Lower leg skin (tissue), 4 donors: ENCODE results near the gene SCP2. TPM values are rescaled to one million over a fixed set of nuclear protein-coding genes. Genes with fewer than 3 reads are reported as not detected.

Experiments
- DNase-seq, 2 donors: peaks; one replicate each; pipeline ENCODE4 v3.0.0-alpha.2; 2019; ENCODE audit warnings: low spot score in 2 of 2
- H3K4me3 ChIP-seq: fragments of 200-600 bp; sonication (generic); 2 replicates; pipeline ENCODE4 v1.5.1; 2017; ENCODE audit warnings: mild to moderate bottlenecking, low read depth; ENCODE audit not compliant: poor library complexity, severe bottlenecking
- POLR2A ChIP-seq, 2 donors: fragments of 450-650 bp; IDR thresholded peaks; one replicate each; pipeline ENCODE4 v1.6.1; 2016 to 2017; ENCODE audit warnings: antibody characterized with exemption in 2 of 2, mild to moderate bottlenecking in 1 of 2, moderate library complexity in 1 of 2
- WGBS, 2 donors: methylation state at CpG; one replicate each; pipeline ENCODE4 v1.1.5; 2018; 5-methylcytosine and 5-hydroxymethylcytosine counted together
- intact Hi-C: fragments of 100-400 bp; cut with DNase I; formaldehyde crosslinking; loops from one replicate; pipeline ENCODE4 v1.15.0; 2023; ENCODE audit warnings: low total_unique reads
- total RNA-seq, 4 donors: library from RNA; depleted of rRNA; stranded (reverse); fragments of >200 nt; gene quantifications; one replicate each; pipeline ENCODE4 v1.1.0, GENCODE V29; 2016
- TF ChIP-seq, protein P1 (sequence below), 3 donors: fragments of 450-650 bp; IDR thresholded peaks; one replicate each; pipeline ENCODE4 v1.5.1; 2016; ENCODE audit warnings: antibody characterized with exemption in 3 of 3, mild to moderate bottlenecking in 3 of 3, moderate library complexity in 2 of 3

Gene SCP2
- total RNA-seq, 4 donors from 2014 or later: 79.4 to 124 (median 106) TPM

DNA sequence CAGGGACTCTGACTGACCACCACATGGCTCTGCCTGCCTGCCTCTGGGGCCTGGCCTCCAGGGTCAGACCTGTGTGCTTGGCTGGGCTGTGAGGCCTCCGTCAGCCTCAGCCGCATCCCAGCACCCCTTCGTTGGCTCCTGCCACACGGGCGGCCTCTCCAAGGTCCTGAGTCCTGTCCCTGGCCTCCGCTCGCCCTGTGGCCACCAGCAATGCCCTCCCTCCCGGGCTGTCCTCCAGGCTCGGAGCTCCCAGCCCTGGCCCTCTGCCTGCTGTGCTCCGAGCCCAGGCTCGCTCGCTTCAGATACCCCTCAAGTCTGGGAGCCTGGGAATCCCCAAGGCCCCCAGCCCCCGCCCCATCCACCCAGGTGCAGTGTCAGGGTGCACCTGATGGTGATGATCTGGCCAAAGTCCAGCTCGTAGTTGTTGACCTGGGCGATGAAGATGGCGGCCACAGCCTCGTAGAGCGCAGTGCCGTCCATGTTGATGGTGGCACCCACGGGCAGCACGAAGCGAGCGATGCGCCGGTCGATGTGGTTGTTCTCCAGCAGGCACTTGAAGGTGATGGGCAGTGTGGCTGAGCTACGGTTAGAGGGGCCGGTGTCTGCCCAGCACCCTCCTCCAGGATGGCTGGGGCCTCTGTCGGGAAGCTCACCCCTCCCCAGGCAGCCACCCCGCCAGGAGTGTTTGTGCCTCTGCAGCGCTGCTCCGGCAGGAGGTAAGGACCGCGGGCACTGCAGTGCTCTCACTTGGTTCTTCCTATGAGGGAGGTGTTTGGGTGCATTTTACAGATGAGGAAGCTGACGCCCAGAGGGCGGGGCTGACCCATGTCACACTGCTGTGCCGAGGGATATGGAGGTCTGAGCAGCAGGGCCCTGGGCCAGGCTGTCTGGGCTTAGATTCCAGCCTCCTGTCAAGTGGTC lies 163.4 kb downstream of the SCP2 start:
- no peak for DNase-seq
- intact Hi-C loops: no loop called here
- TF ChIP-seq, protein P1, sequence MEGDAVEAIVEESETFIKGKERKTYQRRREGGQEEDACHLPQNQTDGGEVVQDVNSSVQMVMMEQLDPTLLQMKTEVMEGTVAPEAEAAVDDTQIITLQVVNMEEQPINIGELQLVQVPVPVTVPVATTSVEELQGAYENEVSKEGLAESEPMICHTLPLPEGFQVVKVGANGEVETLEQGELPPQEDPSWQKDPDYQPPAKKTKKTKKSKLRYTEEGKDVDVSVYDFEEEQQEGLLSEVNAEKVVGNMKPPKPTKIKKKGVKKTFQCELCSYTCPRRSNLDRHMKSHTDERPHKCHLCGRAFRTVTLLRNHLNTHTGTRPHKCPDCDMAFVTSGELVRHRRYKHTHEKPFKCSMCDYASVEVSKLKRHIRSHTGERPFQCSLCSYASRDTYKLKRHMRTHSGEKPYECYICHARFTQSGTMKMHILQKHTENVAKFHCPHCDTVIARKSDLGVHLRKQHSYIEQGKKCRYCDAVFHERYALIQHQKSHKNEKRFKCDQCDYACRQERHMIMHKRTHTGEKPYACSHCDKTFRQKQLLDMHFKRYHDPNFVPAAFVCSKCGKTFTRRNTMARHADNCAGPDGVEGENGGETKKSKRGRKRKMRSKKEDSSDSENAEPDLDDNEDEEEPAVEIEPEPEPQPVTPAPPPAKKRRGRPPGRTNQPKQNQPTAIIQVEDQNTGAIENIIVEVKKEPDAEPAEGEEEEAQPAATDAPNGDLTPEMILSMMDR (IDR thresholded peaks at IDR 0.05): no peak
- no peak for TF ChIP-seq POLR2A (IDR thresholded peaks at IDR 0.05)
- no peak overlapping the region for H3K4me3 ChIP-seq
- WGBS, 2 donors: 82 to 89% methylated on average over 24 to 29 of the region's 37 CpGs

GRCh38 chr1:53091841-53092645 lies 165.0 kb downstream of the SCP2 start:
- DNase-seq: no peak
- TF ChIP-seq POLR2A (IDR thresholded peaks at IDR 0.05): no peak
- TF ChIP-seq, protein P1 (IDR thresholded peaks at IDR 0.05): no peak
- no peak overlapping the region for H3K4me3 ChIP-seq
- 86 to 93% methylated on average over 26 of the region's 26 CpGs for WGBS, 2 donors
- intact Hi-C loops: no loop called here

DNA sequence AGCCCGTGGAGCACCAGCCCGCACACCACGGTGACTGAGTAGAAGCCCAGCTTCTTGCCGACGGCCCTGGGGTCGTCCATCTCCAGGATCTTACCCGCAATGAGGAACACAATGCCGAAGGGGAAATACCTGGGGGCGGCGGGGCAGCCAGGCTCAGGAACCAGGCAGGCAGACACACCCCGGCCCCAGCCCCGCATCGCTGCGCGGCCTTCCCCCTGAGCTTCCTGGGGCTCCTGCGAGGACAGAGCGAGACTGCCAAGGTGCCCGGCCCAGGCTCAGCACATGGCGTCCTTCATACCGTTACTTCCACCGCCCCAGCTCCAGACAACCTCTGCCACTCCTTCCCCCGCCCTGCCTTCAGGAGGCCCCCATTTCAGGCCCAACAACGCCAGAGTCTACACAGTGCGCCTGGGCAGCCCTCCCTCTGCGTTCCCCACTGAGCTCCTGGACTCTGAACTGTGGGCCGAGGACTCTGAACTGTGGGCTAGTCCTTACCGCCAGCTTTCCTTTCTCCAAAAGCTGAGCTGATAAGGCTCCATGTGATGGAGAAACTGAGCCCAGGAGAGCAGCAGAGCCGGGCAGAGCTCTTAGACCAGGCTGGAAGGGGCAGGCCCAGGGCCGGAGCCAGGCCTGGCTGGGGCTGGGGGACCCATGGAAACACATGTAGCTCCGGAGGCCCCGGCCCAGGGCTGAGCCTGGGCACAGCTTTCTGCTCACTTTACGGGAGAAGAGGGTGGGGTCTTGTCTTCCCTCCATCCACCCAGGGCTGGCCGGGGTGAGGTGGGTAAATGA lies 165.8 kb downstream of the SCP2 start:
- 88% methylated on average over 23 to 33 of the region's 33 CpGs for WGBS, 2 donors
- DNase-seq: no peak
- intact Hi-C loops: no loop called here
- TF ChIP-seq, protein P1 (IDR thresholded peaks at IDR 0.05): no peak
- TF ChIP-seq POLR2A (IDR thresholded peaks at IDR 0.05): no peak
- no peak overlapping the region for H3K4me3 ChIP-seq

DNA sequence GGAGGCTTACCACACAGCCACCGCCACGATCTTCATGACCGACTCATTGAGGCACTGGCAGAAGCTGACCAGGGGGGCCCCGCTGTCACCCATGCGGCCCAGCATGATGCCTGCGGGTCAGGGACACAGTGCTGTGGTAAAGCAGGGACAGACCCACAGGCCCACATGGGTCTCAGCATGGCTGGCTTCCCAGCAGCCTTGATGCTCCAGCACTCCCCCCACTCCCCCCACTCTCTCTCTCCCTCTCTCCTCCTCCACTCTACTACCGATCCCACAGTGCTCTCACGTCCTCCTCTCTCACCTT lies 166.3 kb downstream of the SCP2 start:
- 84 to 93% methylated on average over 6 to 8 of the region's 8 CpGs for whole genome bisulfite sequencing, 2 donors
- no peak overlapping the region for H3K4me3 ChIP-seq
- no peak for DNase-seq
- TF ChIP-seq POLR2A (IDR thresholded peaks at IDR 0.05): no peak
- TF ChIP-seq, protein P1 (IDR thresholded peaks at IDR 0.05): no peak
- intact Hi-C loops: no loop called here

DNA sequence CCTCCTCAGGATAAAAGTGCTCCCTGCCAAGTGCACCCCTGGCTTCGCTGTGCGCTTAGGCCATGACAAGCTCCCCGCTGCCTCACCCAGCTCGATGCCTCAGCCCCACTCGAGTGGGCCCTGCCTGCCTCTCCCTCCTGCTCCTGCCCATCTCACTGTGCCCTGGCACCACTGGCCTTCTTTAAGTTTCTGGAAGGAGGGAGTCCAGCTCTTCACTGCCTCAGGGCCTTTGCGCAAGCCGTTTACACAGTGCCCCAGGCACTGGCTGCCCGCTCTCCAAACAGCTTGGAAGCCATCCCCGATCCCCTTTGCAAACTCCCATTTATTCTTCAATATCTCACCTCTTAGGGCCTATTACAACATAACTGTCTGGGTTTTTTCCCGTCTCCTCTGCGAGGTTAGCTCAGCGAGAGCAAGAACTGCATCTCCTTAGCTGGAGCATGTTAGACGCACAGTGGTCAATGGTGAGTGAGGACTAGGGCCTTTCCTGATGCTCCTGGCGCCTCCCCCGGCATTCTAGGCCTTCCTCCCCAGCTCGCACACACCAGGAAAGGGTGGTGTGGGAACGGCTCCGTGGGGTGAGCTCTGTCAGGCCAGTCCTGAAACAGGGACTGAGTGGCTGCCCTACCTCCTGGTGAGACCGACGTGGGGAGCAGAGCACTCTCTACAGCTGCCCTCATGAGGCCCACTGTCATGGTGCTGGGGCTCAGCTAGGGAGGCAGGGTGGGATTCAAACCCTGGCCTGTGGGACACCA lies 166.9 kb downstream of the SCP2 start:
- DNase-seq: no peak
- WGBS, 2 donors: 88 to 89% methylated on average over 18 of the region's 20 CpGs
- intact Hi-C loops: no loop called here
- no peak overlapping the region for H3K4me3 ChIP-seq
- TF ChIP-seq, protein P1 (IDR thresholded peaks at IDR 0.05): no peak
- no peak for TF ChIP-seq POLR2A (IDR thresholded peaks at IDR 0.05)
